Erythroblast (primary cell): ENCODE measurements around the gene TNIP1.

Experiments
- GATA1 ChIP-seq: IDR thresholded peaks from 2 replicates; pipeline ENCODE4 v1.6.1; 2011; ENCODE audit warnings: low read depth, mild to moderate bottlenecking, control low read depth, low read length, moderate library complexity
- POLR2A ChIP-seq: IDR thresholded peaks from 2 replicates; pipeline ENCODE4 v1.6.1; 2011; ENCODE audit warnings: mild to moderate bottlenecking, low read length

DNA sequence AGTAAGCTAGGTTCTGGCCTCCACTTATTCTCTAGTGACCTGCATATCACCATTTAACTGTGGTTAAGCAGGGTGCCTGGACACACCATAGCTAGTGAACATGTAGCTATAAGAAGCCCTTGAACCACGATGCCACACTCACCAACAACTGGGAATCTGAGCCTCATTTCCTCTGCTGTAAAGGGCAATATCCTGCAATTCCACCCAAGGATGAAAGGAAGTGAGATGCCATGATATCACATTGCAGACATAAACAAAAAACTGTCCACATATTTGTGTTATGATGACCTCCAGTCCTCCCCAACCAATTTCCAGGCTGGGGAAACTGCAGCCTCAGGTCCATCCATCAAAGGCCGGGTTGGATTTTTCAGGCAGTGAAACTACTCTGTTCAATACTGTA lies 10.4 kb downstream of the TNIP1 start:
- no peak for TF ChIP-seq POLR2A
- TF ChIP-seq GATA1, result no peak
